HG03060 (cell line): ENCODE measurements around the gene SLC24A5.

Experiments used
- ATAC-seq: cut with Tn5 transposase; IDR thresholded peaks from one replicate; pipeline ENCODE4 v1.9.1; 2021; ENCODE audit warnings: low read depth, moderate number of reproducible peaks; ENCODE audit not compliant: unreplicated experiment

Gene SLC24A5

GRCh38 chr15:48185529-48185928 is 64.7 kb downstream of the SLC24A5 start:
- ATAC-seq: no peak

- no peak for ATAC-seq
Observed at GRCh38 chr15:48186271-48186670, 65.5 kb downstream of the SLC24A5 start.

GRCh38 chr15:48190932-48191573 is 70.3 kb downstream of the SLC24A5 start:
- no peak for ATAC-seq

- no peak for ATAC-seq
Observed at GRCh38 chr15:48191574-48192225, 70.9 kb downstream of the SLC24A5 start, which contains the start of gene CTXN2. TSS of gene CTXN2 (plus strand) at chr15:48191665. CDS start at chr15:48201301, 9,636 bp downstream.
